Bone marrow (tissue), 2 donors: Measurements from ENCODE around the gene NES.

Experiments used
- DNase-seq, 2 donors: peaks; one replicate each; lab custom pipeline; 2025; lab: John Stamatoyannopoulos, UW

The NES gene

GRCh38 chr1:156680056-156680455 is 2.8 kb upstream of the NES start:
- no peak for DNase-seq

GRCh38 chr1:156677616-156678596 is 699 bp upstream of the NES start:
- DNase-seq, result peak in 1 of 2 donors; percentile 56

GRCh38 chr1:156676114-156676819 is 940 bp downstream of the NES start:
- no peak for DNase-seq

GRCh38 chr1:156675210-156676113 is 1.7 kb downstream of the NES start:
- no peak for DNase-seq

GRCh38 chr1:156673387-156674121 is 3.7 kb downstream of the NES start:
- no peak for DNase-seq

GRCh38 chr1:156671804-156672203 is 5.4 kb downstream of the NES start:
- DNase-seq, result no peak

GRCh38 chr1:156670791-156671190 is 6.4 kb downstream of the NES start:
- no peak for DNase-seq

GRCh38 chr1:156670359-156670758 is 6.8 kb downstream of the NES start:
- no peak for DNase-seq

GRCh38 chr1:156669794-156670193 is 7.4 kb downstream of the NES start:
- no peak for DNase-seq

GRCh38 chr1:156668801-156669637 is 8.2 kb downstream of the NES start:
- no peak for DNase-seq

- DNase-seq, result no peak
These were observed 9.1 kb downstream of the NES start for GRCh38 chr1:156667968-156668709.

- DNase-seq, result no peak
These were observed 9.6 kb downstream of the NES start for GRCh38 chr1:156667610-156667967.

GRCh38 chr1:156666862-156667609 is 10.2 kb downstream of the NES start:
- no peak for DNase-seq

- no peak for DNase-seq
These were observed 11.7 kb downstream of the NES start for GRCh38 chr1:156665539-156665938.

GRCh38 chr1:156664767-156665411 is 12.3 kb downstream of the NES start:
- DNase-seq, result peak in 1 of 2 donors; percentile 12

- no peak for DNase-seq
These were observed 13.0 kb downstream of the NES start for GRCh38 chr1:156664046-156664766.

- no peak for DNase-seq
These were observed 14.0 kb downstream of the NES start for GRCh38 chr1:156663178-156663577.

- DNase-seq, result no peak
These were observed 14.5 kb downstream of the NES start for GRCh38 chr1:156662800-156663055.
